HEK293T (cell line): ENCODE measurements around the gene ARL2BP.

ENCODE experiments used
- CTCF ChIA-PET: fragments of 350-600 bp; formaldehyde crosslinking; extraction: SDS; loops from one replicate; lab custom pipeline; 2021; ENCODE audit warnings: antibody characterized with exemption, inconsistent platforms; lab: Yijun Ruan, JAX
- POLR2A ChIA-PET: fragments of 350-600 bp; formaldehyde crosslinking; extraction: SDS; loops from one replicate; lab custom pipeline; 2020; ENCODE audit warnings: antibody characterized with exemption, inconsistent platforms; lab: Yijun Ruan, JAX
- DNase-seq: peaks from one replicate; pipeline ENCODE4 v3.0.0; 2012; ENCODE audit warnings: mixed read lengths; ENCODE audit errors: extremely low spot score
- ARNT ChIP-seq: fragments of 450-650 bp; IDR thresholded peaks from 2 replicates; pipeline ENCODE4 v1.6.1; 2017; ENCODE audit warnings: mild to moderate bottlenecking
- BHLHE40 ChIP-seq: fragments of 450-650 bp; IDR thresholded peaks from 2 replicates; pipeline ENCODE4 v1.6.1; 2016; ENCODE audit warnings: mild to moderate bottlenecking, moderate library complexity, borderline replicate concordance
- CTBP1 ChIP-seq: fragments of 450-650 bp; IDR thresholded peaks from 2 replicates; pipeline ENCODE4 v1.6.1; 2016; ENCODE audit warnings: borderline replicate concordance
- ELF4 ChIP-seq: fragments of 450-650 bp; IDR thresholded peaks from 2 replicates; pipeline ENCODE4 v1.6.1; 2017; ENCODE audit warnings: antibody characterized with exemption
- FOXA1 ChIP-seq: fragments of 450-650 bp; IDR thresholded peaks from 2 replicates; pipeline ENCODE4 v1.6.1; 2016; ENCODE audit warnings: mild to moderate bottlenecking
- FOXK2 ChIP-seq: fragments of 450-650 bp; IDR thresholded peaks from 2 replicates; pipeline ENCODE4 v1.6.1; 2016; ENCODE audit warnings: mild to moderate bottlenecking
- FOXM1 ChIP-seq: fragments of 450-650 bp; IDR thresholded peaks from 2 replicates; pipeline ENCODE4 v1.6.1; 2017; ENCODE audit warnings: mild to moderate bottlenecking, borderline replicate concordance
- HDGF ChIP-seq: fragments of 450-650 bp; IDR thresholded peaks from 2 replicates; pipeline ENCODE4 v1.6.1; 2017; ENCODE audit warnings: antibody characterized with exemption, borderline replicate concordance
- L3MBTL2 ChIP-seq: fragments of 450-650 bp; conservative IDR thresholded peaks from 2 replicates; pipeline ENCODE4 v1.6.1; 2016; ENCODE audit warnings: mild to moderate bottlenecking
- LEF1 ChIP-seq: fragments of 450-650 bp; IDR thresholded peaks from 2 replicates; pipeline ENCODE4 v1.6.1; 2017; ENCODE audit warnings: mild to moderate bottlenecking, borderline replicate concordance
- NFRKB ChIP-seq: fragments of 450-650 bp; IDR thresholded peaks from 2 replicates; pipeline ENCODE4 v1.6.1; 2016; ENCODE audit warnings: mild to moderate bottlenecking, moderate library complexity
- SP1 ChIP-seq: fragments of 450-650 bp; IDR thresholded peaks from 2 replicates; pipeline ENCODE4 v1.6.1; 2017
- SUZ12 ChIP-seq: fragments of 450-650 bp; IDR thresholded peaks from 2 replicates; pipeline ENCODE4 v1.6.1; 2016; ENCODE audit warnings: mild to moderate bottlenecking
- TARDBP ChIP-seq: fragments of 450-650 bp; IDR thresholded peaks from 2 replicates; pipeline ENCODE4 v1.6.1; 2016
- ZNF384 ChIP-seq: fragments of 450-650 bp; IDR thresholded peaks from 2 replicates; pipeline ENCODE4 v1.6.1; 2016
- TF ChIP-seq, protein P1 (sequence below): fragments of 450-650 bp; IDR thresholded peaks from 2 replicates; pipeline ENCODE4 v1.6.1; 2016

Gene ARL2BP

DNA sequence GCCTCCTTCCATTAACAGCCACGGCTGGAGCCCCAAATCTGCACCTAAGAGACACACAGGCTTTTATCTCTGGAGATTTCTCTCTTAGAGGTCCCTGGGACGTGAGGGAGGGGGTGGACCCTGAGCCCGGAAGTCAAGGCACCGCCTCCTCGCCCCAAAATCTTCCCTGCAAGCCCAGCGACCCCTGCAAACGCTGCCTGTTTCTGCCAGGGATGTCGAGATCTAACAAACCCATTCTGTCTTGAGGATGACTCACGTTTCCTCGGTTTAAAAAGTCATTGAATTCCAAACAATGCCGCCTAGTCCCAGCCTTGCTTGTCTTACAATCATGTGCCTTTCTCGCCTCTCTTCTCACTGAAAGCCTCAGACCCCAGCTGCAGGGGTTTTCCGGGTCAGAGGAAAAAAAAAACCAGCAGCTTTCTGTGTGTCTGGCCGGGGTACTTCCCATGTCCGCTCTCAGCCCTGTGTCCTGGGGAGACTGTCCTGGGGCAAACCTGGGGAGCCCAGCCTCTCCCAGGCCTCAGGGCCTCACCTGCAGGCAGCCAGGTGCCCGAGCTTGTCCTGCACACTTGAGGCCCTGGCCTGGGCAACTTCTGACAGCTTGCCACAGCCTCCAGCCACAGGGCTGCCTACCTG, 15.4 kb downstream of the ARL2BP start:
- ChIA-PET CTCF (no interaction called here), POLR2A (no interaction called here)
- TF ChIP-seq TARDBP (no peak), FOXA1 (no peak), LEF1 (no peak), L3MBTL2 (no peak), ZNF384 (no peak), FOXK2 (no peak), SUZ12 (no peak), FOXM1 (no peak)
- no peak for DNase-seq

DNA sequence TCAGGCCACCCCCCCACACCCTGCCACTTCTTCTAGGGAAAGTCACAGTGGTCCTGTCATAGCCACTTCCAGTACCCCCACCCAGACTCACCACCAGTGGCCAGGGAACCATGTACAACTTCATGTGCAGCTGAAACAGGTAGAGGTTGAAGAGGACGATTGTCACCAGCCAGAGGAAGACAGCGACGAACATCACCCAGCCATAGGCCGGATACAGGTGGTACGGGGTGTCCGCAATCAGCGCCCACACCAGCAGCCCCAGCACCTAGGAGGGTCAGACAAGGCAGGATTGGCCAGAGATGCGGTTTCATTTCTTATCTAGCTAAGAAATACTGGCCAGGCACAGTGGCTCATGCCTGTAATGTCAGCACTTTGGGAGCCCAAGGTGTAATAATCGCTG, 16.7 kb downstream of the ARL2BP start:
- POLR2A ChIA-PET = interaction anchor here (1.0 kb wide), 1 partner anchor 18 kb away, joined by 3 read pairs; no protein-coding TSS in a partner anchor
- CTCF ChIA-PET = no interaction called here
- TF ChIP-seq SP1 (no peak), FOXA1 (no peak), FOXK2 (no peak), FOXM1 (no peak), HDGF (no peak)
- DNase-seq = no peak

DNA sequence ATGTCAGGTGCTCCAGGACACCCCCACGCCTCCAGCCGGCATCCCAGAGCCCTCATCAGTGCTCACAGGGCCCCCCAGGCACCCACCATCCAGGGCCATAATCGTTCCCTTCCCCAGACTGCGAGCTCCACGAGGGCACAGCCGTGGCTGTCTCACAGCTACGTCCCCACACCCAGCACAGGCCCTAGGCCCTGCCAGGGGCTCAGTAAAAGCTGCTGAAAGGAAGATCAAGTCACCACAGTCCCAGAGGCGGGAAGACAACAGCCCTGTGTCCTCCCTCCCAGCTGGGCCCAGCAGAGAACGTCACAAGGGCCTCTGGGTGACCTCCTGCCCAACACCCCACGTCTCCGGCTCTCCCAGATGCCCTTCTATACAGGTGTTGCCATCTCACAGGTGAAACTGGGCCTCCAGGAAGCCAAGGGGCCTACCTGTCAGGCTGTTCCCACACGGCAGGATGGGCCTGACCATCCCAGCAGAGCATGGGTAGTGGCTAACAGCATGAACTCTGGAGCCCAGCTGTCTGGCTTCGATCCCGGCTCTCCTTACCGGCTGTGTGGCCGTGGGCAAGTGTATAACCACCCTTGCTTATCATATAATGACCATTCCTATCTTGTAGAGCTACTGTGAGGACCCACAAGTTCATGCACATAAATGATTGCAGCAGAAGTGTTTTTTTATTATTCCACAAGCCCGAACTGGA, 17.9 kb downstream of the ARL2BP start:
- CTCF ChIA-PET = no interaction called here
- POLR2A ChIA-PET = interaction anchor here (1.0 kb wide), 1 partner anchor 19 kb away, joined by 3 read pairs; no protein-coding TSS in a partner anchor
- TF ChIP-seq L3MBTL2 = no peak
- no peak for DNase-seq

DNA sequence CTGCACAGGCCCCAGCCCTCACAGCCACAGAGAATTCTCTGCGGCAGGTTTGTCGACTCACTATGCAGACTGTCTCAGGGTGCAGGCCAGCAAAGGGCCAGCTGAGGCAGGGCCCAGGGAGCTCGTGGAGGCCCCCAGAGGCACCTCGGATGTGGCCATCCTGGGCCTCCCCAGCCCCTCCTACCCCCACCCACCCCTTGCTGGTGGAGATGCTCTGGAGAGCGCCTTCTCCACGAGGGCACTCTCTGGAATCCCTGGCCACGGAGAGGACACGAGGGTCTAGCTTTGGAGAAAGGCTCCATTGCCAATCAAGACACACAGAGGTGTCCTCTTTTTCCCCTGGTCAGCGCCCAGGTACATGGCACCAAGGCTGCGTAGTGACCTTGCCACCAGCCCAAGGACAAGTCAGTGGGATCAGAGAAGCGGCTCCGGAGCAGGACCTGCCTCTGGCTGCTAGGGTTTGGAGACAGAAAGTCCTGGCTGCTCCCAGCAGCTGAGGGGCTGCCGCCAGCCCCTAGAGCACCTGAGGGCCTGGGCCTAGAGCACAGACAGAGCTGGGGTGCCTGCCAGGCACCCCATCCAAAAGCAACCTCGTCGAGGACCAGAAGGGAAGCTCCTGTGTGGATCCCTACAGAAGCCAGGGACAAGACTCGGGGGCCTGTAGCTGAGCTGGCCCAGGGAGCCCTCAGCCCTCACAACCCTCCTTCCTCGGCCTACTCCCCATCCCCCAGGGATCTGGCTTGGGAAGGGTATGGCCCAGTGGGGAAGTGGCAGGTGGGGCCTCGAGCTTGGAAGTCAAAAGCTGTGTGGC, 18.7 kb downstream of the ARL2BP start:
- ChIA-PET POLR2A (no interaction called here), CTCF (no interaction called here)
- no peak for DNase-seq
- TF ChIP-seq FOXM1 = no peak
- TF ChIP-seq FOXA1 = no peak
- TF ChIP-seq TARDBP = no peak

DNA sequence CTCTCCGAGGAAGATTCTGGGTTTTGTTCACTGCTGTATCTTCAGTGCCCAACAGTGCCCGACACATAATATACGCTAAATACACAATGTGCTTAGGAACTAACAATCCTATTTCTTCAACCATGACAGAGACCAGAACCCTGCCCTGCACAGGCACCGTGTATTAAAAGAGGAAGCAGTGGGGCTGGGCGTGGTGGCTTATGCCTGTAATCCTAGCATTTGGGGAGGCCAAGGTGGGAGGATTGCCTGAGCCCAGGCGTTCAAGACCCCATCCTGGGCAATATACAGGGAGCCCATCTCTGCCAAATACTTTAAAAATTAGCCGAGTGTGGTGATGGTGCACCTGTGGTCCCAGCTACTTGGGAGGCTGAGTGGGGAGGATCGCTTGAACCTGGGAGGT, 19.3 kb downstream of the ARL2BP start:
- CTCF ChIA-PET = no interaction called here
- TF ChIP-seq FOXM1 (no peak), L3MBTL2 (no peak), FOXA1 (no peak), BHLHE40 (no peak), CTBP1 (no peak), ELF4 (no peak), LEF1 (no peak), SP1 (no peak), FOXK2 (no peak), ARNT (no peak), ZNF384 (no peak), HDGF (no peak), TARDBP (no peak), SUZ12 (no peak), NFRKB (no peak)
- TF ChIP-seq, protein P1, sequence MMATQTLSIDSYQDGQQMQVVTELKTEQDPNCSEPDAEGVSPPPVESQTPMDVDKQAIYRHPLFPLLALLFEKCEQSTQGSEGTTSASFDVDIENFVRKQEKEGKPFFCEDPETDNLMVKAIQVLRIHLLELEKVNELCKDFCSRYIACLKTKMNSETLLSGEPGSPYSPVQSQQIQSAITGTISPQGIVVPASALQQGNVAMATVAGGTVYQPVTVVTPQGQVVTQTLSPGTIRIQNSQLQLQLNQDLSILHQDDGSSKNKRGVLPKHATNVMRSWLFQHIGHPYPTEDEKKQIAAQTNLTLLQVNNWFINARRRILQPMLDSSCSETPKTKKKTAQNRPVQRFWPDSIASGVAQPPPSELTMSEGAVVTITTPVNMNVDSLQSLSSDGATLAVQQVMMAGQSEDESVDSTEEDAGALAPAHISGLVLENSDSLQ = no peak
- POLR2A ChIA-PET = no interaction called here
- no peak for DNase-seq

DNA sequence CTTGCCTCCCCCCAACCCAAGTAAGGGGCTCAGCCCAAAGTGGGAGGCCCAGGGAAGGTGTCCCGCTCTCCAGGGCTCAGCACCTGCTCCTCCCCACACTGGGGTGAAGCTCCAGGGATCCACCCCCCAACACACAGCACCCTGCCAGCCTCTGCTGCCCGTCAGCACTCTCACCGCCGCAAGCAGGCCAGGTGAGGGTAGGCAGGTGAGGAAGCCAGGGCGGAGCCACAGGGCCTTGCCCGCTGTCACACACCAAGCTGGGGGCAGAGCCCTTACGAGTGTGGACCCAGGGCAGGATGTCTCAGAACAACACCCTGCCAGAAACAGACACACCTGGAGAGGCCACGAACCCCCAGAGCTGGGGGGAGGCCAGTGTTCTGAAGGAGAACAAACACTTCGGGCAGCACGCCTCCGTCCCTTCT, 19.9 kb downstream of the ARL2BP start:
- ChIA-PET POLR2A (no interaction called here), CTCF (no interaction called here)
- DNase-seq = no peak
- no peak for TF ChIP-seq L3MBTL2
- no peak for TF ChIP-seq SUZ12
- TF ChIP-seq ZNF384 = no peak
- TF ChIP-seq, protein P1 = no peak
- TF ChIP-seq NFRKB = no peak

DNA sequence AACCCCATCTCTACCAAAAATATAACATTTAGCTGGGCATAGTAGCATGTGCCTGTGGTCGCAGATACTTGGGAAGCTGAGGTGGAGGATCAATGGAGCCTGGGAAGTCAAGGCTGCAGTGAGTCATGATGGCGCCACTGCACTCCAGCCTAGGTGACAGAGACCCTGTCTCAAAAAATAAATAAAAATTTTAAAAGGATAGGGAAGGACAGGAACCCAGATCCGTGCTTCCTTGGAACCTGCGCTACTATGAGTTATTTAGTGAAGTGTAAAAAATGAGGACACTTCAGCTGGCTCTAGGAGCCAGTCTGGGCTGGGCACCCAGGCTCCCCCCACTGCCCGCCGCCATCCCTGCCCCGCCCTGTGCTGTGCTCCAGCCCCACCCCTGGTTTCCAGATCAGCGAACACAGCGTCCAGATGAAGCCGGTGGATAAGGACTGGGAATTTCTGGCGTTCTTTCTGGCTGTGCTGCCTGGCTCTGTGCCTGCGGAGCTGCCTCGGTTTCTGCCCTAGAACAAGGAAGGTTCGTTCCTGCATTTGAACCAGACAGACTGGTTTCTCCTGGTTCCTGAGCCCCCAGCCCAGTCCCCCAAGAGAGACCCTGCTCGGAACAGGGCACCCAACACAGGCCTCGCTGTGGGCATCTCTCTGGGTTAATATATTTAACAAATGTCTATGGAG, 20.9 kb downstream of the ARL2BP start:
- DNase-seq = no peak
- ChIA-PET POLR2A (no interaction called here), CTCF (interaction anchor here (0.6 kb wide), 1 partner anchor 173 kb away, joined by 3 read pairs; no protein-coding TSS in a partner anchor)
- TF ChIP-seq HDGF = no peak
- no peak for TF ChIP-seq FOXK2
- TF ChIP-seq ARNT = no peak
- no peak for TF ChIP-seq L3MBTL2
- TF ChIP-seq, protein P1 = no peak
- TF ChIP-seq SP1 = no peak
- TF ChIP-seq ELF4 = no peak
- TF ChIP-seq ZNF384 = no peak
- no peak for TF ChIP-seq NFRKB
